Right cardiac atrium (tissue), 5 donors: ENCODE data around the gene FCER2. TPM values are rescaled to one million over a fixed set of nuclear protein-coding genes. Genes with fewer than 3 reads are reported as not detected.

ENCODE experiments used
- ATAC-seq, 2 donors: fragments of 200-7000 bp; cut with Tn5 transposase; one replicate each; pipeline versions ENCODE4 v1.8.0 to v1.9.1; 2020; ENCODE audit warnings: moderate library complexity in 2 of 2, mild to moderate bottlenecking in 1 of 2
- DNase-seq, 3 donors: peaks; one replicate each; pipeline ENCODE4 v3.0.0-alpha.2; 2020
- H3K27ac ChIP-seq: one replicate; pipeline ENCODE4 v1.5.1; 2013; ENCODE audit warnings: mild to moderate bottlenecking, low read length, control low read depth, moderate library complexity
- H3K27me3 ChIP-seq: one replicate; pipeline ENCODE4 v1.6.1; 2013; ENCODE audit not compliant: control insufficient read depth, insufficient read depth
- H3K4me1 ChIP-seq: one replicate; pipeline ENCODE4 v1.6.1; 2013; ENCODE audit warnings: low read length; ENCODE audit not compliant: control insufficient read depth, insufficient read depth
- H3K4me3 ChIP-seq: one replicate; pipeline ENCODE4 v1.5.1; 2013; ENCODE audit warnings: low read length, control low read depth
- H3K9me3 ChIP-seq: one replicate; pipeline ENCODE4 v1.6.1; 2013; ENCODE audit warnings: low read length; ENCODE audit not compliant: control insufficient read depth
- WGBS: extraction: QIAGEN DNeasy Blood & Tissue Kit; methylation state at CpG from one replicate; pipeline ENCODE4 v1.1.7; 2013; 5-methylcytosine and 5-hydroxymethylcytosine counted together
- intact Hi-C, 4 donors: fragments of 100-400 bp; cut with DNase I; formaldehyde crosslinking; loops; one replicate each; pipeline versions ENCODE4 v1.11.0 to v1.14.0; 2022 to 2023
- polyA plus RNA-seq: library from polyadenylated mRNA; stranded (reverse); fragments of 200-250 nt; gene quantifications from one replicate; pipeline ENCODE4 v1.2.3, GENCODE V29; 2013
- total RNA-seq, 4 donors: library from RNA; stranded (reverse); fragmentation: NEBNext Ultra II Directional; extraction: Animal tissue kit (Norgen Biotek cat#: 25700); gene quantifications; one replicate each; pipeline ENCODE4 v1.2.1, GENCODE V29; 2021
- donor health status: healthy with polysubstance abuse.
- donor health status: DM: no; HTN: yes; CAD: no.
- donor health status: DM: no; HTN: no; CAD: no.
- donor health status: DM: no; HTN: yes; CAD: no; lungs with severe emphysema.
- donor health status: DM: yes; HTN: yes; CAD: no.

The FCER2 gene
- total and polyA plus RNA-seq, 5 donors, result 0.09 TPM; not detected in 4

DNA sequence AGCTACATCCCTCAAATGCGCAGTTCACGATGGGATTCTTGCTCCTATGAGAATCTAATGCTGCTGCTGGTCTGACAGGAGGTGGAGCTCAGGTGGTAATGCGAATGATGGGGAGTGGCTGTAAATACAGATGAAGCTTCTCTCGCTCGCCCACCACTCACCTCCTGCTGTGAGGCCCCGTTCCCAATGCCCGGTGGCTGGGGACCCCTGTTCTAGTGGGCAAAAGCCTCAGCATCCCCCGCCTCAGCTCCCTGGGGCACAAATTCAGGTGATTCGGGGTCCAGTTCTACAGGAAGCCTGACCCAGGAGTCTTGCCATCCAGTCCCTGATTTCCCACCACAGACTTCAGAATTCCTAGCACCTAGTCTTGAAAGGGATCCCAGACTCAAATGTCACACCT lies 29.4 kb downstream of the FCER2 start:
- intact Hi-C loops, result loop anchor here in 1 of 4 donors (10.0 kb wide), 1 partner anchor 132 kb away; no protein-coding TSS in a partner anchor
- Histone ChIP-seq H3K27ac (no peak overlapping the region), H3K27me3 (no peaks in the 10 kb centered on the region), H3K4me3 (no peak overlapping the region), H3K9me3 (no peaks in the 10 kb centered on the region), H3K4me1 (no peaks in the 10 kb centered on the region)
- ATAC-seq (no peak), DNase-seq (no peak)
- 48% methylated on average over 9 of the region's 9 CpGs for WGBS

DNA sequence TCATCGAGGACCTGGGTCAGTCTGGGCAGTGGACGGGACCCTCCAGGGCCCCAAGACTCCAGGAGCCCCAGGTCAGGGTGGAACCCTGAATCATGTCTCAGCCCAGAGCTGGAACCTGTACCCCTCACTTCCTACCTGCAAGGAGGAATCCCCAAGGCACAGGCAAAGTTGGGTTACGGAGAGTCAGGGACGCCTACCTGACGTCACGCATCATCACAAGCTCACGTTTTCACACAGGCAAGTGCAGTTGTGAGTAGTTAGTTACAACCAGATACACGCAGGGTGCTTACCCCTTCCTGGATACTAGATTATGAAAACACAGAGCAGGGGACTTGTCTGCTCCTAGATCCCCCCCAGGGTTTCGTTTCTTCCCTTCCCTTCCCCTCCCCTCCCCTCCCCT lies 31.1 kb downstream of the FCER2 start:
- no peaks in the 10 kb centered on the region for H3K4me1 ChIP-seq
- H3K4me3 ChIP-seq, result no peak overlapping the region
- DNase-seq (no peak), ATAC-seq (no peak)
- intact Hi-C loops, result loop anchor here in 1 of 4 donors (10.0 kb wide), 1 partner anchor 134 kb away; no protein-coding TSS in a partner anchor
- H3K27ac ChIP-seq, result no peak overlapping the region
- WGBS, result 37% methylated on average over 9 of the region's 9 CpGs
- H3K27me3 ChIP-seq, result no peaks in the 10 kb centered on the region
- no peaks in the 10 kb centered on the region for H3K9me3 ChIP-seq

DNA sequence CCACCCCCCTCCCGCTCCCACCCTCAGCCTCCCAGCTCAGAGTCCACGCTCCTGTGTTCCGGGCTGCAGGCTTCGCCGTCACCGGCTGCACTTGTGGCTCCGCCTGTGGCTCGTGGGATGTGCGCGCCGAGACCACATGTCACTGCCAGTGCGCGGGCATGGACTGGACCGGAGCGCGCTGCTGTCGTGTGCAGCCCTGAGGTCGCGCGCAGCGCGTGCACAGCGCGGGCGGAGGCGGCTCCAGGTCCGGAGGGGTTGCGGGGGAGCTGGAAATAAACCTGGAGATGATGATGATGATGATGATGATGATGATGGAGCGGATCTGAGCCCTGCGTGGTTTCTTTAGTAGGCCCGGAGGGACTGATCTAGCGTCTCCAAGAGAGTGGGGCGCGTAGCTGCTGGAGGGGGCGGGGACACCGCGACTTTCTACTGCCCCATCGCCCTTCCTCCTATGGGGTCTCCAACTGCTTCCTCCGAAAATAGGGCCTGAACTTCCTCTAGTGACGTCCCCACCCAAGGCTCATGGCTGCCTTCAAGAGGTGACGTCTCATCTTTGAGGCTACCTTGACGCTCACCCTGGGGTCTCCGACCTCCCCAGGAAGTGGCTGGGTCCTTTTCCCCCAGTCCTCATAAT lies 31.7 kb downstream of the FCER2 start:
- intact Hi-C loops, result loop anchor here in 1 of 4 donors (10.0 kb wide), 1 partner anchor 135 kb away; no protein-coding TSS in a partner anchor
- ATAC-seq (no peak), DNase-seq (peak in 1 of 3 donors; percentile 44)
- H3K4me3 ChIP-seq, result no peak overlapping the region
- no peak overlapping the region for H3K27ac ChIP-seq
- 3% methylated on average over 43 of the region's 43 CpGs for WGBS
- no peaks in the 10 kb centered on the region for H3K27me3 ChIP-seq
- H3K4me1 ChIP-seq, result no peaks in the 10 kb centered on the region
- no peaks in the 10 kb centered on the region for H3K9me3 ChIP-seq

DNA sequence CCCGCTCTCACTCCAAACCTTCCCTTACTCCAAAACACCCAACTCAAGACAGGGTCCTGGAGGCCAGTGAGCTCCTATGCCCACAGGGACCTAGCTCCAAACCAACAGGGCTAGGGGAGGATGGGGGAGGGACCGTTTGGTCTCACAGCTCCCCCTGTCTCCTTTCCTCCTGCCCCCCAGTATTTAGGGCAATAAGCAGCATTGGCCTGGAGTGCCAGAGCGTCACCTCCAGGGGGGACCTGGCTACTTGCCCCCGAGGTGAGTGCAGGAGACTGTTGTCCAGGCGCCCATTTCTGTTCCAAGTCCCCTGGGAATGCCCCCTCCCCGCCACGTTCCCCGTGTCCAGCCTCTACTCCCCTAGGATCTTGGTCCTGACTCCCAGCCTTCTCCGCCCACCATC lies 32.3 kb downstream of the FCER2 start:
- no peak for ATAC-seq
- intact Hi-C loops, result loop anchor here in 1 of 4 donors (10.0 kb wide), 1 partner anchor 135 kb away; no protein-coding TSS in a partner anchor
- peak in 1 of 3 donors; percentile 17 for DNase-seq
- Histone ChIP-seq H3K4me3 (no peak overlapping the region), H3K27ac (no peak overlapping the region), H3K9me3 (no peaks in the 10 kb centered on the region), H3K4me1 (no peaks in the 10 kb centered on the region), H3K27me3 (no peaks in the 10 kb centered on the region)
- WGBS, result 30% methylated on average over 9 of the region's 9 CpGs

DNA sequence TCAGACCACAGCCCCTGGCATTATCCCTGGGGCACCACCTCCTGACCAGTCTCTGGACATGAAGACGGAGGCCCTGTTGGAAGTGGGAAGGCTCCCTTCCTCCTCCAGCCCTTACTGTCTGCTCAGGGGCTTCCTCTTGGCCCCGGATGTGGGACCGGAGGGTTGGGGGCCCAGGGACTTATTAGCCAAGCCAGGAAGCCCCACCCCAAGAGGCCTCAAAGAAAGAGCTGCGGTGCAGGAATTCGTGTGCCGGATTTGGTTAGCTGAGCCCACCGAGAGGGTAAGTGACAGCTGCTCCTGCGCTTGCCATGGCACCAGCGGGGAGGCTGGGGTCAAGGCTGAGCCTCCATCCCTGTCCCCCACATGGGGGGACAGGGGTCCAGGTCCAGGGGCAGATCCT lies 33.1 kb downstream of the FCER2 start, which contains the start of gene RETN:
Gene RETN (plus strand): TSS at position 208 of the 400 bp plus-strand sequence. CDS start 278 bp downstream, outside the sequence.
- peak in 1 of 3 donors; percentile 26 for DNase-seq
- intact Hi-C loops, result no loop called here
- no peak within 1 kb of the TSS for H3K27ac ChIP-seq
- H3K4me3 ChIP-seq, result no peak within 1 kb of the TSS
- H3K27me3 ChIP-seq, result no peaks in the 10 kb centered on the region
- peak in 1 of 2 donors; percentile 11 for ATAC-seq
- no peaks in the 10 kb centered on the region for H3K9me3 ChIP-seq
- WGBS, result 63% methylated on average over 9 of the region's 9 CpGs
- H3K4me1 ChIP-seq, result no peaks in the 10 kb centered on the region

DNA sequence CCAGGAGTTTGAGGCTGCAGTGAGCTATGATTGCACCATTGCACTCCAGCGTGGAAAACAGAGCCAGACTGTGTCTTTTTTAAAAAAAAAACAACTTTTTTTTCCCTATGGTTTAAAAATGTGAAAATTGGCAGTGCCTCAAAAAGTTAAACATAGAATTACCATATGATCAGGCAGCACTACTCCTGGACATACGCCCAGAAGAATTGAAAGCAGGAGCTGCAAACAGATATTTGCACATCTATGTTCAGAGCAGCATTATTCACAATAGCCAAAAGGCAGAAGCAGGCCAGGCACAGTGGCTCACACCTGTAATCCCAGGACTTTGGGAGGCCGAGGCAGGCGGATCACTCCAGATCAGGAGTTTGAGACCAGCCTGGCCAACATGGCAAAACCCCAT lies 36.9 kb downstream of the FCER2 start:
- H3K4me3 ChIP-seq, result no peak overlapping the region
- H3K9me3 ChIP-seq, result no peaks in the 10 kb centered on the region
- no peaks in the 10 kb centered on the region for H3K27me3 ChIP-seq
- WGBS, result 23% methylated on average over 4 of the region's 4 CpGs
- intact Hi-C loops, result no loop called here
- H3K27ac ChIP-seq, result no peak overlapping the region
- DNase-seq (no peak), ATAC-seq (no peak)
- no peaks in the 10 kb centered on the region for H3K4me1 ChIP-seq

DNA sequence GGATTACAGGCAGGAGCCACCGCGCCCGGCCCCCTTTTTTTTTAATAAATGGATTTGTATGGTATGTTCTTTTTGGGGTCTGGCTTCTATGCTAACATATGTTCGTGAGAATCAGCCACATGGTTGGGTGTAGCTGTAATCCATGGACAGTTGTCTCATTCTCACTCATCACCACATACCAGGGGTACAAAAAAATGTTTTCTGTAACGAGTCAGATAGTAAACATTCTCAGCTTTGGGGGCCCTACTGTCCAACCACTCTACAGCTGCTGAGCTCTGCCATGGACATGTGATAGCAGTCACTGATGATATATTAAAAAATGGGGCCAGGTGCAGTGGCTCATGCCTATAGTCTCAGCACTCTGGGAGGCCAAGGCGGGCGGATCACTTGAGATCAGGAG lies 38.2 kb downstream of the FCER2 start:
- intact Hi-C loops, result no loop called here
- no peak for ATAC-seq

DNA sequence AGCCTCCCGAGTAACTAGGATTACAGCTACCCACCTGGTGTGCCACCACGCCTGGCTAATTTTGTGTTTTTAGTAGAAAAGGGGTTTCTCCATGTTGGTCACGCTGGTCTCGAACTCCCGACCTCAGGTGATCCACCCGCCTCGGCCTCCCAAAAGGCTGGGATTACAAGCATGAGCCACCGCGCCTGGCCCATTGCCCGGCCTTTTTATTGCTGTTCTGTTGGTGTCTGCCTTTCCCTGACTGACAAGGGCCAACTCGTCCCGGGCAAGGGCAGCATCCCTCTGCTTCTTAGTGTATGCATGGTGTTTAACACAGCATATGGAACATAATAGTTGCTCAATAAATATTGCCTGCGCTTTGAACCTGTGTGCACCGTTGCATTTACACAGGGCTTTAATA lies 39.3 kb downstream of the FCER2 start:
- Histone ChIP-seq H3K4me3 (no peak overlapping the region), H3K4me1 (no peaks in the 10 kb centered on the region), H3K9me3 (no peaks in the 10 kb centered on the region), H3K27me3 (no peaks in the 10 kb centered on the region), H3K27ac (no peak overlapping the region)
- intact Hi-C loops, result no loop called here
- 88% methylated on average over 14 of the region's 14 CpGs for WGBS
- ATAC-seq, result no peak
- DNase-seq, result peak in 1 of 3 donors; percentile 8

More for the DNA sequence above, 38.2 kb downstream of the FCER2 start:
- H3K27me3 ChIP-seq, result no peaks in the 10 kb centered on the region
- H3K9me3 ChIP-seq, result no peaks in the 10 kb centered on the region
- H3K27ac ChIP-seq, result no peak overlapping the region
- 61% methylated on average over 7 of the region's 7 CpGs for WGBS
- H3K4me3 ChIP-seq, result no peak overlapping the region
- no peak for DNase-seq
- no peaks in the 10 kb centered on the region for H3K4me1 ChIP-seq

DNA sequence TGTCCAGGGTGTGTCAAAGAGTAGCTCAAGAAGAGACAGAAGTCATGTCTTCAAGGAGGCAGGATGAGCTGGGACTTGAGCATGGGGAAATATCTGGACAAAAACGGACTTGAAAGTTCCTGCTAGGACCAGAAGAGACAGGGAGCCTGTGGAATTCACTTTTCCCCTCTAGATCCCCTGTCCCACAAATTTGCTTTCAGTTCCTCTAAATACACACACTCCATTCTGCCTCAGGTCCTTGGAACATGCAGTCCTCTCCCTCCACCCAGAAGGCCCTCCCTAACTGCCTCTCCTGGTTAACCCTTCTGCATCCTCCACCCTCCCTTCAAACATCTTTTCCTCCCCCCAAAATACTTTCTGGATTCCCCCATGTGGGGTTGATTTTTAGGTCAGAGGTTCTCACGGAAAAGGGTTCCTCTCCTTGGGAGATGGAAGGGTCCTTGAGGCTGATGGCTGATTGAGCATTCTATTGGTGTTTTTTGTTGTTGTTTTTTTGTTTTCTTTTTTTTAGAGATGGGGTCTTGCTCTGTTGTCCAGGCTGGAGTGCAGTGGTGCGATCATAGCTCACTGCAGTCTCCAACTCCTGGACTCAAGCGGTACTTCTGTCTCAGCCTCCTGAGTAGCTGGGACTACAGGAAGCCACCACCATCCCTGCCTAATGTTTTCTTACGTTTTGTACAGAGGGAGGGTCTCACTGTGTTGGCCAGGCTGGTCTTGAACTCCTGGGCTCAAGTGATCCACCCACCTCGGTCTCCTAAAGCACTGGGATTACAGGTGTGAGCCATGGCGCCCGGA lies 40.0 kb downstream of the FCER2 start:
- Histone ChIP-seq H3K4me3 (no peak overlapping the region), H3K27me3 (no peaks in the 10 kb centered on the region), H3K27ac (no peak overlapping the region), H3K9me3 (no peaks in the 10 kb centered on the region), H3K4me1 (no peaks in the 10 kb centered on the region)
- ATAC-seq, result no peak
- WGBS, result 81% methylated on average over 8 of the region's 8 CpGs
- DNase-seq, result no peak
- intact Hi-C loops, result no loop called here

DNA sequence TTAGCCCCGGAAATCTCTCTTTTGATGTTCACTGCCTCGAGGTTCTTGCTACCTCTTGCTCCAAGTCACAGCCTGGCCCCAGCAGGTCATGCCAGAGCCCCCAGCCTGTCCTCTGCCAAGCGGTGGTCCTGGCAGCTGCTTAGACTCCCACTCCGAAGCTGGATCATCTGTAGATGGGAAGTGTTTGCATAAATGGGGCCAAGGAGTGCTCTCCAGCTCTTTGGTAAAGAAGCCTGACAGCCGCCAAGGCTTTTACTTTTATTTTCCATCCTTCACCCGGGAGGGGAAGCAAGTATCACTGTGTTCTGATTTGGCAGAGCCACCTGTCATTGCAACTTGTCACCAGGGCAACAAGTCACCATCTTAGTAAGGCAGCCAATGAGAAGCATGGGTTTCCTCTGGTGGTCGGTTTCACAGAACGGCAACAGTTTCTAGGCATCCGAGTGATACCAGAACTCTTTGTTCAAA lies 43.7 kb downstream of the FCER2 start:
- H3K9me3 ChIP-seq, result no peaks in the 10 kb centered on the region
- intact Hi-C loops, result loop anchor here in 1 of 4 donors (10.0 kb wide), 1 partner anchor 147 kb away; no protein-coding TSS in a partner anchor
- 35% methylated on average over 9 of the region's 9 CpGs for WGBS
- no peaks in the 10 kb centered on the region for H3K27me3 ChIP-seq
- no peak overlapping the region for H3K4me3 ChIP-seq
- no peak overlapping the region for H3K27ac ChIP-seq
- DNase-seq (peak in 1 of 3 donors; percentile 10), ATAC-seq (no peak)
- H3K4me1 ChIP-seq, result no peaks in the 10 kb centered on the region
